ENCODE measurements around the gene OTUD6A.

OTUD6A gene

GRCh38 chrX:70062076-70062475 lies at the start of gene OTUD6A:
Gene OTUD6A (plus strand): TSS chrX:70062457. CDS start chrX:70062525, 68 bp downstream.
- DNase-seq (ENCODE audit: low read depth): no peak

GRCh38 chrX:70012756-70013155 lies 49.5 kb upstream of the OTUD6A start:
- DNase-seq (ENCODE audit: low read depth): no peak

GRCh38 chrX:70013466-70014381 lies 48.5 kb upstream of the OTUD6A start:
- DNase-seq (ENCODE audit: low read depth): no peak

- DNase-seq (ENCODE audit: low read depth): no peak
Observed at GRCh38 chrX:70016513-70016912, 45.7 kb upstream of the OTUD6A start.

- no peak for DNase-seq (ENCODE audit: low read depth)
Observed at GRCh38 chrX:70022616-70023015, 39.6 kb upstream of the OTUD6A start.

- no peak for DNase-seq (ENCODE audit: low read depth)
Observed at GRCh38 chrX:70025464-70025863, 36.8 kb upstream of the OTUD6A start.

- DNase-seq (ENCODE audit: low read depth): no peak
Observed at GRCh38 chrX:70026112-70026850, 36.0 kb upstream of the OTUD6A start.

GRCh38 chrX:70026851-70027200 lies 35.4 kb upstream of the OTUD6A start:
- no peak for DNase-seq (ENCODE audit: low read depth)

GRCh38 chrX:70029863-70030262 lies 32.4 kb upstream of the OTUD6A start:
- no peak for DNase-seq (ENCODE audit: low read depth)

GRCh38 chrX:70030301-70030767 lies 31.9 kb upstream of the OTUD6A start:
- peak; percentile 2 for DNase-seq (ENCODE audit: low read depth)

GRCh38 chrX:70032792-70033191 lies 29.5 kb upstream of the OTUD6A start:
- DNase-seq (ENCODE audit: low read depth): no peak

- DNase-seq (ENCODE audit: low read depth): peak; percentile 1
Observed at GRCh38 chrX:70033348-70034051, 28.8 kb upstream of the OTUD6A start.

- DNase-seq (ENCODE audit: low read depth): no peak
Observed at GRCh38 chrX:70034646-70035045, 27.6 kb upstream of the OTUD6A start.

- no peak for DNase-seq (ENCODE audit: low read depth)
Observed at GRCh38 chrX:70038515-70038914, 23.7 kb upstream of the OTUD6A start.

GRCh38 chrX:70038951-70039350 lies 23.3 kb upstream of the OTUD6A start:
- no peak for DNase-seq (ENCODE audit: low read depth)

GRCh38 chrX:70039758-70040157 lies 22.5 kb upstream of the OTUD6A start:
- DNase-seq (ENCODE audit: low read depth): no peak

GRCh38 chrX:70041993-70042392 lies 20.3 kb upstream of the OTUD6A start:
- no peak for DNase-seq (ENCODE audit: low read depth)

- no peak for DNase-seq (ENCODE audit: low read depth)
Observed at GRCh38 chrX:70042399-70043371, 19.6 kb upstream of the OTUD6A start.

- no peak for DNase-seq (ENCODE audit: low read depth)
Observed at GRCh38 chrX:70043685-70044084, 18.6 kb upstream of the OTUD6A start.

GRCh38 chrX:70044541-70045245 lies 17.6 kb upstream of the OTUD6A start:
- no peak for DNase-seq (ENCODE audit: low read depth)

GRCh38 chrX:70046978-70047377 lies 15.3 kb upstream of the OTUD6A start:
- no peak for DNase-seq (ENCODE audit: low read depth)
